ENCODE measurements around the gene TSNAXIP1. TPM values are rescaled to one million over a fixed set of nuclear protein-coding genes. Genes with fewer than 3 reads are reported as not detected.

The TSNAXIP1 gene
- total and polyA plus RNA-seq, 9 of the 15 experiments (the other 6 are each of a cell fraction or from before 2014, with no cell fraction given): 0.03 to 0.24 (median 0.11) TPM; not detected in 4

DNA sequence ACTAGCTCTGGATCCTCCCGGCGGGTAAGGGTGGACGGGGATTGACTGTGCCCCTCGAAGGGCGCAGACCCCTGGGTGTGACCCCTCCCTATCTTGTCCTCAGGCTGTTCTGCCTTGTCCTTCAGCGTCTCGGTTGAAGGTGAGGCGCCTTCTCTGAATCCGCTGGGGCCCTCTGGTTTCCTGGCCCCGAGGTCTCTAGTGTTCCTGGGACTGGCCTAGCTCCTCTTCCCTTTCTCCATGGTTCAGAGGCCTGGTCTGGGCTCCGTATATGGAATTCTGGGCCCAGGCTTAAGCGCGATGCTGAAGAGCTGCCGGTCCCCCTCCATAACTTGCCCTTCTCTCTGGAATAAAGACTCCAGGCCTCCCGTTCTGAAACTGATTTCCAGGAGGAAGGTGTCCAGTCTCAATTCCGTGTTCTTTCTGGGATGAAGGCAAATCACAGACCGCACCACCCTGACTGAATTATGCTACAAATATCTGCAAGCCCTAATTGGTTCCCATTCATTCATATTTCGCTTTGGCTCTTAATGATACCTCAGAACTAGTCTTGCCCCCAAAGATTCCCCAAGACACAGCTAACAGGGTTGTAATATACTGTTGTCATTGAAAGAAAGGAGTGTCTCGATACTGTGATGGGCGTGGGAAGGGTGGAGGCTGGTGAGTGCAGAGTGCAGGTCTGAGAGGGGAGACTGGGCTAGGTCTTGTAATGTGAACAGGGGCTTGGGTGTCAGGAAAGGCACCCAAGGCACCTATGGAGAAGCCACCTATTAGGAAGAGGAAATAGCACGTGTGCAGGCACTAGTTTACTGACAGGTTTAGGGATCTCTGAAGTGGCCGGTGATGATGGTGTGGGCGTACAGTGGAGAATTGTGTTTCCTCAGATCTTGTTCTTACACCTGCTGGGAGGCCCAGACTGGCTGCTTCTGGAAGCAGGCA lies 67.0 kb downstream of the TSNAXIP1 start:
- Histone ChIP-seq H2AFZ (ENCODE audit: low read depth, low read length) (peak overlapping the region; percentile 82), H4K20me1 (replicated peaks; ENCODE audit: control insufficient read depth, insufficient read depth, low read length) (peaks cover 14% of the 10 kb centered on the region), H3K9me3 (replicated peaks; ENCODE audit: control insufficient read depth, insufficient read depth, low read depth, low read length) (no peaks in the 10 kb centered on the region), H3K36me3 (ENCODE audit: control insufficient read depth, insufficient read depth, low read length) (peaks cover 79% of the 10 kb centered on the region; the same call in 2 of the 3 replicates), H3K4me1 (replicated peaks in 1 of 2; ENCODE audit: control insufficient read depth in 2 of 2, insufficient read depth in 2 of 2, low read length in 2 of 2) (peaks cover 21% of the 10 kb centered on the region in 2 experiments; a peak in 4 of 5 replicates), H3K4me3 (peak overlapping the region; percentile 85), H3K9me1 (ENCODE audit: control insufficient read depth, insufficient read depth, low read length) (no peaks in the 10 kb centered on the region), H3K27me3 (ENCODE audit: control insufficient read depth in 2 of 2, insufficient read depth in 2 of 2, low read length in 2 of 2) (no peaks in the 10 kb centered on the region), H3K27ac (ENCODE audit: extremely low read depth, low read depth, low read length) (peak overlapping the region; percentile 83), H3K79me2 (ENCODE audit: control insufficient read depth, insufficient read depth, low read length) (peaks cover 40% of the 10 kb centered on the region), H3K4me2 (ENCODE audit: insufficient read depth, low read length) (peak overlapping the region; percentile 89), H3K9ac (ENCODE audit: insufficient read depth in 1 of 2, low read depth in 2 of 2, low read length in 2 of 2) (peak overlapping the region; percentile 87 to 99)
- TSS peak; percentile 55 for BruUV-seq (replicated peaks)
- ChIA-PET CTCF (ENCODE audit: low intra/inter-chr PET ratio) (no interaction called here), POLR2A (interaction anchor here (0.6 to 2.6 kb wide), 8 partner anchors 8 to 135 kb away, joined by 3 to 15 read pairs (median 4); partner anchors contain the start of gene NRN1L)
- WGBS (ENCODE audit: insufficient coverage, low coverage, missing lambda C conversion rate): 4% methylated on average over 21 of the region's 23 CpGs
- peak; percentile 67 for FAIRE-seq
- DNase-seq (ENCODE audit: extremely low read depth in 1 of 4, low spot score in 3 of 4): peak in 1 of 4 experiments; percentile 34
- in situ Hi-C loops (cut with MboI) (no loop called here), intact Hi-C loops (cut with micrococcal nuclease) (no loop called here)
- peak; percentile 19 for ATAC-seq
- TF ChIP-seq, protein P1, sequence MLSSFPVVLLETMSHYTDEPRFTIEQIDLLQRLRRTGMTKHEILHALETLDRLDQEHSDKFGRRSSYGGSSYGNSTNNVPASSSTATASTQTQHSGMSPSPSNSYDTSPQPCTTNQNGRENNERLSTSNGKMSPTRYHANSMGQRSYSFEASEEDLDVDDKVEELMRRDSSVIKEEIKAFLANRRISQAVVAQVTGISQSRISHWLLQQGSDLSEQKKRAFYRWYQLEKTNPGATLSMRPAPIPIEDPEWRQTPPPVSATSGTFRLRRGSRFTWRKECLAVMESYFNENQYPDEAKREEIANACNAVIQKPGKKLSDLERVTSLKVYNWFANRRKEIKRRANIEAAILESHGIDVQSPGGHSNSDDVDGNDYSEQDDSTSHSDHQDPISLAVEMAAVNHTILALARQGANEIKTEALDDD (IDR thresholded peaks at IDR 0.05): no peak
- TF ChIP-seq, protein P2, sequence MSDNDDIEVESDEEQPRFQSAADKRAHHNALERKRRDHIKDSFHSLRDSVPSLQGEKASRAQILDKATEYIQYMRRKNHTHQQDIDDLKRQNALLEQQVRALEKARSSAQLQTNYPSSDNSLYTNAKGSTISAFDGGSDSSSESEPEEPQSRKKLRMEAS (CRISPR knock-in tag; IDR thresholded peaks at IDR 0.05): peak; percentile 32; the same call in 1 of the 2 replicates
- TF ChIP-seq ZBTB7A (IDR thresholded peaks at IDR 0.05; ENCODE audit: borderline replicate concordance, control insufficient read depth, low read depth, low read length) (no peak), TCFL5 (CRISPR knock-in tag; conservative IDR thresholded peaks at IDR 0.05) (no peak), SIN3A (IDR thresholded peaks at IDR 0.05; ENCODE audit: borderline replicate concordance in 2 of 2, control insufficient read depth in 1 of 2, low read depth in 2 of 2, low read length in 2 of 2) (0 out of 4 replicates have a peak, but pooled peaks of 1 of the 2 experiments have one; percentile 22), ZNF282 (CRISPR knock-in tag; IDR thresholded peaks at IDR 0.05) (no peak), HDAC1 (IDR thresholded peaks at IDR 0.05) (peak in 1 of 2 experiments; percentile 11; a peak in 1 of 4 replicates), RBM14 (IDR thresholded peaks at IDR 0.05; ENCODE audit: borderline replicate concordance, insufficient read depth, low read depth, low read length) (no peak), MECOM (CRISPR knock-in tag; IDR thresholded peaks at IDR 0.05) (no peak), ZNF23 (CRISPR knock-in tag; IDR thresholded peaks at IDR 0.05) (no peak), ZNF764 (CRISPR knock-in tag; IDR thresholded peaks at IDR 0.05; ENCODE audit: low read depth) (no peak), MEIS2 (IDR thresholded peaks at IDR 0.05; ENCODE audit: partially characterized antibody) (no peak), NRF1 (conservative IDR thresholded peaks at IDR 0.05 in 1 of 2, IDR thresholded peaks at IDR 0.05 in 1 of 2) (peak in 1 of 2 experiments; percentile 3; a peak in 1 of 4 replicates), ETV5 (CRISPR knock-in tag; IDR thresholded peaks at IDR 0.05; ENCODE audit: low read depth) (no peak), HNRNPK (IDR thresholded peaks at IDR 0.05; ENCODE audit: low read depth, low read length, poor library complexity, severe bottlenecking) (no peak), ARID1B (IDR thresholded peaks at IDR 0.05) (no peak), STAT5B (CRISPR knock-in tag; IDR thresholded peaks at IDR 0.05) (no peak), NFE2 (IDR thresholded peaks at IDR 0.05; ENCODE audit: low read depth) (no peak)
- TF ChIP-seq, protein P3, sequence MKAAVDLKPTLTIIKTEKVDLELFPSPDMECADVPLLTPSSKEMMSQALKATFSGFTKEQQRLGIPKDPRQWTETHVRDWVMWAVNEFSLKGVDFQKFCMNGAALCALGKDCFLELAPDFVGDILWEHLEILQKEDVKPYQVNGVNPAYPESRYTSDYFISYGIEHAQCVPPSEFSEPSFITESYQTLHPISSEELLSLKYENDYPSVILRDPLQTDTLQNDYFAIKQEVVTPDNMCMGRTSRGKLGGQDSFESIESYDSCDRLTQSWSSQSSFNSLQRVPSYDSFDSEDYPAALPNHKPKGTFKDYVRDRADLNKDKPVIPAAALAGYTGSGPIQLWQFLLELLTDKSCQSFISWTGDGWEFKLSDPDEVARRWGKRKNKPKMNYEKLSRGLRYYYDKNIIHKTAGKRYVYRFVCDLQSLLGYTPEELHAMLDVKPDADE (conservative IDR thresholded peaks at IDR 0.05; ENCODE audit: control insufficient read depth, low read depth, low read length): peak; percentile 10; the same call in 1 of the 2 replicates

Data from K562 (cell line).